ENCODE data around the gene SLC6A9.

DNA sequence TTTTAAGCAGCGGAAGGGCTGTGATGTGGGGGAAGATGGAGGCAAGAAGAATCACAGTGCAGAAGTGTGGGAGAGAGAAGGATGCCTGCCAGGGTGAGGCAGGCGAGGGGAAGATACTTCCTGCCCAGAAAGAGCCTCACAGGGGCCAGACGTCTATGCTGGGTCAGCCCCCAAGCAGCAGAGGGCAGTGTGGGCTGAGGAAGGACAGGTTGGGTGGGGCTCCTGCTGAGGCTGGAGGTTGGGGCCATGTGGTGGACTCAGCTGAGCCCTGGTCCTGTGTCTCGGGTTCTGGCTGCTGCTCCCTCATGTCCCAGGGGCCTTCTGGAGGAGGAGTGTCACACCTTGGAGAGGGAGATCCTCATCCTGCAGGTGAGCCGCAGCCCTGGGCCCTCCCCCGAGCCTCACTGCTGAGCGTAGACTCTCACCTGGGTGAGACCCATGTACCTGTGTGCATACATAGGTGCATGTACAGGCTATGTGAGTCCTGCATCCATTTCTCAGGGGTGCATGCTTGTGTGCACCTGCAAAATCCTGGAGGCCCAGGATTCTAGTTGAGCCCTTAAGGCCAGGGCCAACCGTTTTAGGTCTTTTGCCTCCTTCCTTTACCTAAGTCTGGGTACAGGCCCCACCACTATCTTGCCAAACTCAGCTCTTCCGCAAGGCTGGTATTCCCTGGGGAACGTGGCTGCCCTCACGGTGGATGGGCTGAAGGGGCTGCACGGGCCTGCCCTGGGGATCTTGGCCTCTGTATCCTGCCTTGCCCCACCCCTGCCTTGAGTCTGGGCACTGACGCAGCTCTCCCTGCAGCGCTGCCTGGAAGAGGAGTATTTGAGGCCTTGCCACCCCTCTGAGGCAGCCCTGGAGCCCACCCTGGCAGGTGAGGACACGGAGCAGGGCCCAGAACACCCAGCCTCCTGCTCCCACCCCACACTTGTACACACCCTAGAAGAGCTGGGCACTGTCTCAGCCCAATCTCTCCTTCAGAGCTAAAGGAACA is 36.2 kb downstream of the SLC6A9 start:
- TF ChIP-seq EP300 (IDR thresholded peaks at IDR 0.05; ENCODE audit: borderline replicate concordance): no peak
- no peak for TF ChIP-seq FOXM1 (IDR thresholded peaks at IDR 0.05; ENCODE audit: borderline replicate concordance, low read depth)
- TF ChIP-seq YY1 (IDR thresholded peaks at IDR 0.05; ENCODE audit: low read depth): no peak
- TF ChIP-seq TAF1 (IDR thresholded peaks at IDR 0.05; ENCODE audit: low read depth): no peak
- TF ChIP-seq, protein P1, sequence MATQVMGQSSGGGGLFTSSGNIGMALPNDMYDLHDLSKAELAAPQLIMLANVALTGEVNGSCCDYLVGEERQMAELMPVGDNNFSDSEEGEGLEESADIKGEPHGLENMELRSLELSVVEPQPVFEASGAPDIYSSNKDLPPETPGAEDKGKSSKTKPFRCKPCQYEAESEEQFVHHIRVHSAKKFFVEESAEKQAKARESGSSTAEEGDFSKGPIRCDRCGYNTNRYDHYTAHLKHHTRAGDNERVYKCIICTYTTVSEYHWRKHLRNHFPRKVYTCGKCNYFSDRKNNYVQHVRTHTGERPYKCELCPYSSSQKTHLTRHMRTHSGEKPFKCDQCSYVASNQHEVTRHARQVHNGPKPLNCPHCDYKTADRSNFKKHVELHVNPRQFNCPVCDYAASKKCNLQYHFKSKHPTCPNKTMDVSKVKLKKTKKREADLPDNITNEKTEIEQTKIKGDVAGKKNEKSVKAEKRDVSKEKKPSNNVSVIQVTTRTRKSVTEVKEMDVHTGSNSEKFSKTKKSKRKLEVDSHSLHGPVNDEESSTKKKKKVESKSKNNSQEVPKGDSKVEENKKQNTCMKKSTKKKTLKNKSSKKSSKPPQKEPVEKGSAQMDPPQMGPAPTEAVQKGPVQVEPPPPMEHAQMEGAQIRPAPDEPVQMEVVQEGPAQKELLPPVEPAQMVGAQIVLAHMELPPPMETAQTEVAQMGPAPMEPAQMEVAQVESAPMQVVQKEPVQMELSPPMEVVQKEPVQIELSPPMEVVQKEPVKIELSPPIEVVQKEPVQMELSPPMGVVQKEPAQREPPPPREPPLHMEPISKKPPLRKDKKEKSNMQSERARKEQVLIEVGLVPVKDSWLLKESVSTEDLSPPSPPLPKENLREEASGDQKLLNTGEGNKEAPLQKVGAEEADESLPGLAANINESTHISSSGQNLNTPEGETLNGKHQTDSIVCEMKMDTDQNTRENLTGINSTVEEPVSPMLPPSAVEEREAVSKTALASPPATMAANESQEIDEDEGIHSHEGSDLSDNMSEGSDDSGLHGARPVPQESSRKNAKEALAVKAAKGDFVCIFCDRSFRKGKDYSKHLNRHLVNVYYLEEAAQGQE (IDR thresholded peaks at IDR 0.05; ENCODE audit: low read depth): no peak
- no peak for TF ChIP-seq TEAD4 (IDR thresholded peaks at IDR 0.05)
- no peak for TF ChIP-seq CREB1 (IDR thresholded peaks at IDR 0.05; ENCODE audit: low read depth)
- TF ChIP-seq ZBTB7A (IDR thresholded peaks at IDR 0.05; ENCODE audit: low read depth): no peak
- TF ChIP-seq NFIC (IDR thresholded peaks at IDR 0.05): no peak
- TF ChIP-seq RAD21 (IDR thresholded peaks at IDR 0.05; ENCODE audit: low read depth): peak; percentile 51
